DMS53 treated with DMSO at 0.1 percent for 48 hours (cell line): Measurements from ENCODE around the gene LUC7L.
"Not testable (repeated sequence)": the region's sequence is repeated elsewhere in the genome, so short reads cannot be mapped to it uniquely, and the experiment has no call there.

Experiments used
- DNase-seq: peaks from one replicate; lab custom pipeline; 2025; ENCODE audit not compliant: unreplicated experiment; lab: John Stamatoyannopoulos, UW

The LUC7L gene

DNA sequence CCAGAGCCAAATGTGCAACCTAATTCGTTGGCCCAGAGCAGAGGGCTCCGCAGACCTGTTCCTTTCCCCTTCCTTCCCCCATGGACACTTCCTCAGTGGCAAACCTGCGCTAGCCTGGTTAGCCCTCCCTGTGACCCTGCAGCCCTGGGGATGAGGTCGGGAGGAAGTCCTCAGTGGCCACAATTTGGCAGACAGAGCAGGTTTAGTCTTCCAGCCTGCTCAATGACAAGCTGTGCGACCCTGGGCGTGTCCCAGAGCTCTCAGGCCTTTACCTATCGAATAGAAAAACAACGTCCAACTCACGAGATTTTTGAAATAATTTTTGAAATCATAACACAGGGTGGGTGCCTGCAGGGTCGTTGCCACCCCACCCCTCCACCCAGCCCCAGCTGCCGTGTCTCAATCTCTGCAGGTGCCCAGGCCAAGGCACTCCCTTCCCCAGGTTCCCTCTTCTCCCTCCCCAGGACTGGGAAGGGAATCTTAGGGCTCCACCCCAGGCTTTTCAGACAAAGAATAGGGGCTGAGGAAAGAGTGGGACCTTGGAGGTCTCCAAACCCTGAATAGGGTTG is 62.0 kb downstream of the LUC7L start:
- no peak for DNase-seq

DNA sequence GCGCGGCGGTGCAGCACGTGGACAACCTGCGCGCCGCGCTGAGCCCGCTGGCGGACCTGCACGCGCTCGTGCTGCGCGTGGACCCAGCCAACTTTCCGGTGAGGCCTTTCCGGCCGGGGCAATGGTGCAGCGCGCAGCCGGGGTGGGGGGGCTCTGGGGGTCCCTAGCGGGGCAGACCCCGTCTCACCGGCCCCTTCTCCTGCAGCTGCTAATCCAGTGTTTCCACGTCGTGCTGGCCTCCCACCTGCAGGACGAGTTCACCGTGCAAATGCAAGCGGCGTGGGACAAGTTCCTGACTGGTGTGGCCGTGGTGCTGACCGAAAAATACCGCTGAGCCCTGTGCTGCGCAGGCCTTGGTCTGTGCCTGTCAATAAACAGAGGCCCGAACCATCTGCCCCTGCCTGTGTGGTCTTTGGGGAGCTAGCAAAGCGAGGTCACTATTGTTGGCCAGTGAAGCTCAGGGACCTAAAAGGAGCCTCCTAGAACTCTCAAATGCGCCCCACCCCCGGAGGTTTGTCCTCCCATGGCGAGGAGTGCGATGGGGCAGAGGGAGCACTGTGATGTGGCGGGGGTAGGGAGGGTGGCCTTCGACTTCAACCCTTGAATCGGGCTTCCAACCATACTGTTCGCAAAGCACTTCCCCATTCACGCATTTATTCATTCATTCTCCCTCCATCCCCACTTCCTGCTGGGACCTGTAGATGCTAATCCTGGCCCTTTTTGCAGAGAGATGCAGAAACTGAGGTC is 62.7 kb downstream of the LUC7L start:
- DNase-seq: no peak

DNA sequence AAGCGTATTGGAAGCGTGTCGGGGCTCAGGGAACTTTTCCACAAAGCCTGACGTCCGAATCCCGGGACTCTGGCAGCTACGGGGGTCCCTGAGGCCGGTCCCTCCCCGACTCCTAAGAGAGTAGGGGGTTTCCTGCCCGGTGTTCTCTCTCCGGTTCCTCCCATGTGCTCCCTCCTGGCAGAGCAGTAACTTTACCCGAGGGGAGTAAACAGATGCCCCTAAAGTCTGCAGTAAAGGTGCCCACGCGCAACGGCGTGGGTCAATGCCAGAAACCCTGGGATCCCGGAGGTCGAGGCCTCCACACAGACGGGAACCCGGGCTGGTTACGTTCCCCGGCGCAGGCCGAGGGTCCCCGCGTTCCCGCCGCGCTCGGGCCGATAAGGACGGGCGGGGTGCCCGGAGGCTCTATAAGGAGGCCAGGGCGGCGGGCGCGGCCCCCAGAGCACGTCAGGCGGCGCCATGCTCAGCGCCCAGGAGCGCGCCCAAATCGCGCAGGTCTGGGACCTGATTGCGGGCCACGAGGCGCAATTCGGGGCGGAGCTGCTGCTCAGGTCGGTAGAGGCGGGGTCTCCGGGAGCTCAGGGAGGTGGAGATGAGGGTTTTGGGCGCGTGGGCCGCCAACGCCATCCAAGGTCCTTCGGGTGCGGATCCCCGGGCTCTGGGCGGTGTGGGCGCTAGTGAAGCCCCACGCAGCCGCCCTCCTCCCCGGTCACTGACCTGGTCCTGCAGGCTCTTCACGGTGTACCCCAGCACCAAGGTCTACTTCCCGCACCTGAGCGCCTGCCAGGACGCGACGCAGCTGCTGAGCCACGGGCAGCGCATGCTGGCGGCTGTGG is 63.5 kb downstream of the LUC7L start, which contains the start of gene HBM:
TSS of gene HBM (plus strand) at position 440 of the 836 bp plus-strand sequence. CDS start at position 460, 20 bp downstream.
- DNase-seq: no peak

GRCh38 chr16:164827-165538 is 64.3 kb downstream of the LUC7L start:
- DNase-seq: no peak

GRCh38 chr16:164134-164823 is 65.0 kb downstream of the LUC7L start:
- DNase-seq: not testable (repeated sequence)

DNA sequence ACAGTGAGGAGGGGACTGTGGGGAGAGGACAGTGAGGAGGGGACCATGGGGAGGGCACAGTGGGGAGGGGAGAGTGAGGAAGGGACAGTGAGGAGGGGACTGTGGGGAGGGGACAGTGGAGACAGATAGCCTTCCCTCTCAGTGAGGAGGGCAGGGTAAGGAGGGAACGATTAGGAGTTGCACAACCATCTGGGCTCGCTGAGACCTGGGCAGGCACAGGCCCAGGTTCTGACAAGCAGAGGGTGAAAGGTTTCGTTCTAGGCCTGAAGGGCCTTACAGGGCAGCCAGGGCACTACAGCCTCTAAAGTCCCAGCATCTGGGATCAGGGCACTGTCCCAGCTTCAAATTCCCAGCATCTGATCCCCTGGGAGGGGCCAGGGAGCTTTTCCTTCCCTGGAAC is 65.6 kb downstream of the LUC7L start:
- DNase-seq: not testable (repeated sequence)

DNA sequence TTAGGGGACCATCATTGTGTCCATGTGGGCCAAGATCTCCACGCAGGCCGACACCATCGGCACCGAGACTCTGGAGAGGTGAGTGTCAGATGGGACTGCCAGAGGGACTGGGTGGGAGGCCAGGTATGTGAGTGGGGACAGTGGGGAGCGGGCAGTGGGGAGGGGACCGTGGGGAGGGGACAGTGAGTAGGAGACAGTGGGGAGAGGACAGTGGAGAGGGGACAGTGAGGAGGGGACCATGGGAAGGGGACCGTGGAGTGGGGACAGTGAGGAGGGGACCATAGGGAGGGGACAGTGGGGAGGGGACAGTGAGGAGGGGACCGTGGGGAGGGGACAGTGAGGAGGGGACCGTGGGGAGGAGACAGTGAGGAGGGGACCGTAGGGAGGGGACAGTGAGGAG is 66.1 kb downstream of the LUC7L start:
- DNase-seq: not testable (repeated sequence)

DNA sequence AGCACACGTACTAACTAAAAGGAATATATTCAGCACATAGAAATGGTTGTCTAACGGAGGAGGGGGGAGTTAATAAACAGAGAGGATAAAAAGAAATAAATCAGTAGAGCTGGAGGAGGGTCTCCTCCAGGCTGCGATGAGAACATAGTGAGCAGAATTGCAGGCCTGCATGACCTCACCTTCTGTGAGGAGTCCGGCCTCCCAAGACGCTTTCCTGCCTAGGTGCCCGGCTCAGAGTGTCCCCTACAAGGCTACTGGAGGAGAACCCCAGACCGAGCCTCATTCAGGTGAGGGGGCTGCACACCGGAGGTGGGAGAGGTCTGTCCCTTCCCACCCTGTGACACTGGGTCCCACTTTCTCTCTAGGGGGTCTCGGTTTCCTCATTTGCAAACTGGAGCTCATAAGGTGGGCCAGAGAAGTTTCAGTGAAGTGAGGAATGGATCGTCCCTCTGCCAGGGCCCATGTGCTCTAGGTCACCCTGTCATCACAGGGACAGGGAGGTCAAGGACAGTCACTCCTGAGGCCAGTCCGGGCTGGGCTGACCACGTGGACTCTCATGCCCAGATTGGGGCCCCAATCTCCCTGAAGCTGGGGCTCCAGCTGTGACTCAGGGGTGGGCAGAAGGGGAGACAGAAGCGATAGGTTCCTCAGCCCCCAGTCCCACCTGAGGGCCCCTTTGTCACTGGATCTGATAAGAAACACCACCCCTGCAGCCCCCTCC is 66.8 kb downstream of the LUC7L start:
- no peak for DNase-seq

- no peak for DNase-seq
These were observed 68.5 kb downstream of the LUC7L start for GRCh38 chr16:160691-161190.

GRCh38 chr16:160242-160641 is 69.0 kb downstream of the LUC7L start:
- DNase-seq: not testable (repeated sequence)

GRCh38 chr16:159136-159849 is 70.0 kb downstream of the LUC7L start:
- no peak for DNase-seq

- no peak for DNase-seq
These were observed 74.2 kb downstream of the LUC7L start for GRCh38 chr16:155031-155398.

GRCh38 chr16:154217-155030 is 74.8 kb downstream of the LUC7L start:
- no peak for DNase-seq

DNA sequence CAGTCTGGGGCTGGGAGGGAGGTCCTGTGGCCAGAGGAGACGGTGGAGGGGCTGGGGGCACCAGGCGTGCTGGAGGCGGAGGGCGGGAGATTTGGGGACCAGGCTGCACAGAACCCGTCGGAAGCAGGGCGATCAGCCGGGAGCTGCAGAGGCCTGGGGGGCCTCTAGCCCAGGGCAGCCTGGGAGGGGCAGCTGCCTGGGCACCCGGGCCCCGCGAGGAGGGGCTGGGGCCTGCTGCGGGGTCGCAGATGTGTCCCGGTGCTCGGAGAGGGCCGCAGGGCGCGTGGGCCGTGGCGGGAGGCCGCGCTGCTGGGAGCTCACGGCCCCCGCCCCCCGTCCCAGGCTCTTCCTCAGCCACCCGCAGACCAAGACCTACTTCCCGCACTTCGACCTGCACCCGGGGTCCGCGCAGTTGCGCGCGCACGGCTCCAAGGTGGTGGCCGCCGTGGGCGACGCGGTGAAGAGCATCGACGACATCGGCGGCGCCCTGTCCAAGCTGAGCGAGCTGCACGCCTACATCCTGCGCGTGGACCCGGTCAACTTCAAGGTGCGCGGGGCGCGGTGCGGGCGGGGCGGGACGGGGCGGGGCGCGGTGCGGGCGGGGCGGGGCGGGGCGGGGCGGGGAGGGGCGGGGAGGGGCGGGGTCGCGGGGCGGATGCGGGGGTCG is 75.6 kb downstream of the LUC7L start:
- not testable (repeated sequence) for DNase-seq

DNA sequence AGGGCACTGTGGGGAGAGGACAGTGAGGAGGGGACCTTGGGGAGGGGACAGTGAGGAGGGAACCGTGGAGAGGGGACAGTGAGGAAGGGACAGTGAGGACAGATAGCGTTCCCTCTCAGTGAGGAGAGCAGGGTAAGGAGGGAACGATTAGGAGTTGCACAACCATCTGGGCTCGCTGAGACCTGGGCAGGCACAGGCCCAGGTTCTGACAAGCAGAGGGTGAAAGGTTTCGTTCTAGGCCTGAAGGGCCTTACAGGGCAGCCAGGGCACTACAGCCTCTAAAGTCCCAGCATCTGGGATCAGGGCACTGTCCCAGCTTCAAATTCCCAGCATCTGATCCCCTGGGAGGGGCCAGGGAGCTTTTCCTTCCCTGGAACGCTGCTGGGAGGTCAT is 76.1 kb downstream of the LUC7L start:
- not testable (repeated sequence) for DNase-seq

DNA sequence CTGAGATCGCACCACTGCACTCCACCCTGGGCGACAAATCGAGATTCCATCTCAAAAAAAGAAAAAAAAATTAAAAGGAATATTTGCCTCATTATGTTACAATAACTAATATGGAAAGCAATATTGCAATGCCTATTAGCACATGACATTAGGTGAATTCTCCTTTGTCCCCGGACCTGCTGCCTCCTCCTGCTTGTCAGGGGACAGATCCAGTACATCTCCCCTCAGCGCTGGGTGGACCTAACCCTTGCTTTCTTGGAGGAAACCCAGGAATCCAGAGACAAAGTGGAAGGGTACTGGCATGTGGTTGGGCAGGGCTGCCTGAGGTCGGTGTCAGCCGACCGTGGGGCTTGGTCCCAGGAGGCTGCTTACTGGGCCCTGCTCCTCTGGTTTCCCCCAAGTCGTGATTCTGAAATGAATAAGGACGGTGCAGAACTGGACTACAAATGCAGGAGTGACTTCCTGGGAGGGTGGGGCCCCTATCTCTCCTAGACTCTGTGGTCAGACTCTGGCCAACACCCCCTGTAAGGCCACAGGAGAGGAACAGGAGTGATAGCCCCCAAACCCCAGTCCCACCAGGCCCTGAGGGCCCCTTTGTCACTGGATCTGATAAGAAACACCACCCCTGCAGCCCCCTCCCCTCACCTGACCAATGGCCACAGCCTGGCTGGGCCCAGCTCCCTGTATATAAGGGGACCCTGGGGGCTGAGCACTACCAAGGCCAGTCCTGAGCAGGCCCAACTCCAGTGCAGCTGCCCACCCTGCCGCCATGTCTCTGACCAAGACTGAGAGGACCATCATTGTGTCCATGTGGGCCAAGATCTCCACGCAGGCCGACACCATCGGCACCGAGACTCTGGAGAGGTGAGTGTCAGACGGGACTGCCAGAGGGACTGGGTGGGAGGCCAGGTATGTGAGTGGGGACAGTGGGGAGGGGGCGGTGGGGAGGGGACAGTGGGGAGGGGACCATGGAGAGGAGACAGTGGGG is 76.8 kb downstream of the LUC7L start, which contains the start of gene HBZ:
TSS of gene HBZ (plus strand) at position 504 of the 988 bp plus-strand sequence. CDS start at position 770, 266 bp downstream.
- DNase-seq: no peak
